Spleen (tissue), 7 donors: ENCODE data around the gene HOXA10.

Source experiments
- CTCF ChIP-seq, 11 experiments: fragments of 200-600 bp in 7 of 11; fragments of 450-650 bp in 4 of 11; sonication (generic) in 4 of 11; IDR thresholded peaks in 8 of 11; conservative IDR thresholded peaks in 3 of 11; 1 replicate in 7 of 11; 2 replicates in 4 of 11; pipeline versions ENCODE4 v1.4.0 to v1.8.0; 2016 to 2021; ENCODE audit warnings: antibody characterized with exemption in 11 of 11, inconsistent platforms in 4 of 11, mild to moderate bottlenecking in 1 of 11
- POLR2A ChIP-seq, 3 donors: fragments of 450-650 bp; IDR thresholded peaks; one replicate each; pipeline ENCODE4 v1.5.1; 2017; ENCODE audit warnings: antibody characterized with exemption in 3 of 3, mild to moderate bottlenecking in 1 of 3
- POLR2AphosphoS5 ChIP-seq, 3 donors: sonication (generic); formaldehyde crosslinking; IDR thresholded peaks; one replicate each; pipeline ENCODE4 v1.5.1; 2017; ENCODE audit warnings: antibody characterized with exemption in 3 of 3
- donor health status: DM: no; HTN: no; CAD: no; lungs with moderate emphysema.
- donor health status: DM: no; HTN: no; CAD: no.
- donor health status: DM: no; HTN: no; CAD: no.

GRCh38 chr7:27173511-27173955, 587 bp downstream of the HOXA10 start:
- TF ChIP-seq CTCF (IDR thresholded peaks at IDR 0.05 in 8 of 11, conservative IDR thresholded peaks at IDR 0.05 in 3 of 11) (no peak), POLR2A (IDR thresholded peaks at IDR 0.05) (no peak), POLR2AphosphoS5 (IDR thresholded peaks at IDR 0.05) (peak in 1 of 3 donors; percentile 3)
